A375 (cell line): ENCODE measurements around the gene NHSL1. TPM values are rescaled to one million over a fixed set of nuclear protein-coding genes. Genes with fewer than 3 reads are reported as not detected.

ENCODE experiments used
- small RNA-seq: library from RNA; depleted of rRNA; stranded (forward); fragments of <200 nt; gene quantifications from one replicate; pipeline ENCODE3, GENCODE V24; 2014
- total RNA-seq: library from RNA; depleted of rRNA; stranded (reverse); fragments of >200 nt; shearing (Covaris generic); gene quantifications from 2 replicates; pipeline ENCODE4 v1.2.3, GENCODE V29; 2014; rRNA removed

NHSL1 gene
- 27.5 and 34.3 TPM in 2 replicates for total RNA-seq

GRCh38 chr6:138499303-138500018 is at the start of gene NHSL1:
Gene NHSL1, minus strand, starts transcription at chr6:138499494. Its CDS starts 204 bp downstream, at chr6:138499290.

GRCh38 chr6:138403801-138404665 is 95.3 kb downstream of the NHSL1 start, which contains the start of gene HEBP2:
Gene HEBP2, plus strand, starts transcription at chr6:138404223. Its CDS starts 273 bp downstream, at chr6:138404496.

GRCh38 chr6:138377844-138378243 is 121.5 kb downstream of the NHSL1 start, which contains the start of gene SMIM28:
Gene SMIM28, plus strand, starts transcription at chr6:138377905. Its CDS starts 168 bp downstream, at chr6:138378073.

Small RNAs within 50 kb of the gene (small RNA-seq; reads per million reads assigned to genes)
- not detected for gene AL031003.1
- not detected for gene AL391669.1
- gene MIR3145: not detected

Other genes with a start within 250 kb of the NHSL1 start
- gene SMIM28, start 121.6 kb downstream of the NHSL1 start, total RNA-seq: not detected in 2 replicates
- gene HEBP2, start 95.3 kb downstream of the NHSL1 start, total RNA-seq: 16.7 and 25.0 TPM in 2 replicates